Activated CD8-positive, alpha-beta memory T cell treated with anti-CD3 and anti-CD28 coated beads, Interleukin-2, amount 50 U/mL, for 4 hours (primary cell): ENCODE data around the gene PIP5K1C.
A peak's percentile ranks its signal among the peaks of the same experiment; 100 is the strongest.

Source experiments
- DNase-seq: peaks from one replicate; pipeline ENCODE4 v3.0.0-alpha.2; 2020

The PIP5K1C gene

GRCh38 chr19:3620817-3621547 lies 79.3 kb downstream of the PIP5K1C start:
- no peak for DNase-seq

GRCh38 chr19:3620145-3620816 lies 80.0 kb downstream of the PIP5K1C start:
- no peak for DNase-seq

GRCh38 chr19:3619631-3620012 lies 80.6 kb downstream of the PIP5K1C start:
- no peak for DNase-seq

GRCh38 chr19:3618811-3619630 lies 81.2 kb downstream of the PIP5K1C start:
- no peak for DNase-seq

DNA sequence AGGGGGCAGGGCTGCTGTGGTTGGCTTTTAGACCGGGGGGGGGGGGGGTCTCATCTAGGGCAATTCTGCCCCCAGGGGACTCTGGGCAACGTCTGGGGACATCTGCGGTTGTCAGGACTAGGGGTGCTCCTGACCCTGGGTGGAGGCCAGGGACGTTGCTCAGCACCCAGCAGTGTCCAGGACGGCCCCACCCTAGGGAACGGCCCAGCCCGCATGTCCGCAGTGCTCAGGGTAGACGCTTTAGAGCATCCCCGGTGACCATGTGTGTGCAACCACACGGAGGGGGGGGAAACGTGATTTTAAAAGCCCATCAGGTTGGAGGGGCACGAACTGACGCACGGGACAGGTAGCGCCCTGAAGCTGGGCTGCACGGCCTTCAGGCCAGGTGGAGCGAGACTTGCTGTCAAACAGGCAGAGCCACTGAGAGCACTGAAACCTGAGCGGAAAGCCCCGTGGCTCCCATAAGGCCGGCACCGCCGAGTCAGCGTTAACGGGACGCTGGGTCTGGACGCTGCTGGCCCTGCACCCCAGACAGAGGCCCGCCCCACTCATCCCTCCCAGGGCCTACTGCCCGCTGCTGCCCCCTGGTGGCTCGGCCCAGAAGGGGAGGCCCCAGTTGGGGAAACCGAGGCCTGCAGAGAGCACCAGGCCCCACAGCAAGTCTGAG lies 82.0 kb downstream of the PIP5K1C start:
- peak; percentile 64 for DNase-seq

DNA sequence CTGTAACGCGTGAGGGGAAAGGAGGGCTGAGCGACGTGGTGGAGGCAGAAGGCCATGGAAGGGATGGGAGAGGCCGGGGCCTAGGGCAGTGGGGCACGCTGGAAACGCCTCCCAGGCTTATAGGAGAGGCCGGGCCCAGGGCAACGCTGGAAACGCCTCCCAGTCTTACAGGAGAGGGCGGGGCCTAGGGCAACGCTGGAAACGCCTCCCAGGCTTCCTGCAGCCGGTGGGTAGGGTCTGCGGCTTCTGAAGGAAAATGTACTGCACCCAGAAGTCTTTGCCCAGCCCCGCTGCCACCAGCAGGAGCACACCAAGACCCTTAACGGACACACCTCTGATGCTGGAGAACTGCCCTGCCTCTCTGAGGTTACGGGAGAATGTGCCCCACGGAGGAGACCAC lies 82.8 kb downstream of the PIP5K1C start:
- no peak for DNase-seq

GRCh38 chr19:3615524-3616135 lies 84.6 kb downstream of the PIP5K1C start:
- DNase-seq: no peak

- no peak for DNase-seq
Observed at GRCh38 chr19:3614858-3615505, 85.3 kb downstream of the PIP5K1C start.

DNA sequence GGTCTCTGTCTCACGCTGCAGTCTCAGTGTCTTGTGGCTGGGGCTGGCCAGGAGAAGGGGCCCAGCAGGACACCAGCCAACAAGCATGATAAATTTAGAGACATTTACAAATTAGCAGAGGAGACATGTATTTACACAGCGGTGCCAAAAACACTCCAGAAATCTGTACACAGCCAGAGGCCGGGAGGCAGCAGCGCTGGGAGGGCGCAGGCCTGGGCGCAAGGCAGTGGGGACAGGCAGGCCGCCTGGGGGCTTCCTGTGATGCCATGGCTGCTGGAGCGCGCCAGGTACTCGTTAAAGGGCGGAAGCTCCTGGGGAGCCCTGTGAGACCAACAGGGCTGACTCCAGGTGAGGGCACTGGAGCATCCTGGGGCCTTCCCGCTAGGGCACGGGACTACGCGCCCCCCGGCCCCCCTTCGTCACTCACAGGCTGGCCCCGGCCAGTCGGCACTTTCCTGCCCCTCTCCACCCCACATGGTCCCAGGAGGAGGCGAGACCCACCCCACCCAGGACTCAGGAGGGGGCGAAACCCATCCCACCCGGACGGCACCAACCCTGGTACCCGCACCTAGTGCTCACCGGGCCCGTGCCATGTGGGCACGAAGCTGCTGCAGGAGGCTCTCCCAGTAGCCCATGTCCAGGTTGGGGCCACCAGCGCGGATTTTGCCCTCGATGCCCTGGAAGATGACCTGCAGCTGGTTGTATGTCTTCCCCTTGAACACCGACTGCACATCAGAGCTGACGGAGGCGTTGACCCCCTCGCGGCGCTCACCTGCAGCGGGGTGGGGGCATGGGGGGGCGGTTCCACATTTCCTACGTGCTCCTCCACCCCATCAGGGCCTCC lies 86.2 kb downstream of the PIP5K1C start:
- DNase-seq: no peak

GRCh38 chr19:3612901-3613741 lies 87.1 kb downstream of the PIP5K1C start:
- DNase-seq: no peak

GRCh38 chr19:3612330-3612729 lies 87.9 kb downstream of the PIP5K1C start:
- DNase-seq: no peak

DNA sequence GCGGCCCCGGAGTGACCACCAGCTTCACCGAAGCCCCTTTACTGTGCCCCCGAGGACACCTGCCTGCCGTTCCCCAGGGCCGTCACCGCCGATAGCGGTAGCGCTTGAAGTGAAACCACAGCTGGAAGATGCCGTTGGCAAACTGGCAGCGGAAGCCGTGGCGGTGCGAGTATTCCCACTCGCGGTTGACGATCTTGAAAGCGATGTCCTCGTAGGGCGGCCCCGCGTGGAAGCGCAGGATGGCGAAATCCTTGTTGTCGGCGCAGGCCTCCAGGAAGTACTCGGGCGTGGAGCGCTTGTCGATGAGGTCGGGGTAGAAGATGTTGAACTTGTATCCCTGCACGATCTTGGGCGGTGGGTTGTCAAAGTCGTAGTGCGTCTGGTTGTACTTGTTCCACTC lies 88.4 kb downstream of the PIP5K1C start:
- no peak for DNase-seq

GRCh38 chr19:3610745-3611717 lies 89.2 kb downstream of the PIP5K1C start:
- no peak for DNase-seq

DNA sequence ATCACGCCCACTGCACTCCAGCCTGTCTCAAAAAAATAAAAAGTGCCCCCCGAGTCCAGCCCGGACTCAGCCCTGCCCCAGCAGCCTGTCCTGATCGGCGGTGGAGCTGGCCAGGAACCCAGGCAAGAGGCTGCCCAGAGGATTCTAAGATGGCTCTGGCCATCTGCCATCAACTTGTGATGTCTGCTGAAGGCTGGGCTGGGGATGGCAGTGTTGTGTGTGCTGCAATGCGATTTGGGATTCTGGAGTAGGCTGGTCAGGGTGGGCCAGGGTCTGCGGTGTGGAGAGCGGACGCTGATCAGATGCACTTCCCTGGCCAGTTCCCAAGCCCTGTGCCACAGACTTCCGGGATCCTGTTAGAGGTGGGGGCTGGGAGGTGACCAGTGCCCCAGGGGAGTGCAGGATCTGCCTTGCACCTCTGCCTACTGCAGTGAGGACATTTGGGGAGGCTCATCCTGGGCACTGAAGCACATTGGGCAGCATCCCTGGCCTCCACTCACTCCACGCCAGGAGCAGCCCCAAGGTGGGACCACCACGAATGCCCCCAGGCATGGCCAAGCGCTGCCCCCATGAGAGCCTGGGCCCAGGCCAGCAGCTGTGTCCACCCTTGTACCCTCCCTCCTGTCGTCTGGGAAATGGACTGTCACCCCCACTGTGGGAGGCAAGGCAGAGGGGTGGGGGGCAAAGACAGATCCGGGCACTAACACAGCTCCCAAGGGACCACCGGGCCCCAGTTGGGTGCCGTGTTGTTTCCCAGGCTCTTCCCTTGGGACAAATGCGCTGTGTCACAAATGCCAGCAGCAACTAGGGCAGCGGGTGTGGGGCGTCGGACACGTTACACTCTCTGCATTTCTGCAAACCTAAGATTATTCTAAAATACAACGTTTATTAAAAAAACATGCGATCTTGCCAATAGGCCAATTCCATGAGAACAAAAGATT lies 90.2 kb downstream of the PIP5K1C start:
- DNase-seq: no peak

- no peak for DNase-seq
Observed at GRCh38 chr19:3608750-3609322, 91.4 kb downstream of the PIP5K1C start.

DNA sequence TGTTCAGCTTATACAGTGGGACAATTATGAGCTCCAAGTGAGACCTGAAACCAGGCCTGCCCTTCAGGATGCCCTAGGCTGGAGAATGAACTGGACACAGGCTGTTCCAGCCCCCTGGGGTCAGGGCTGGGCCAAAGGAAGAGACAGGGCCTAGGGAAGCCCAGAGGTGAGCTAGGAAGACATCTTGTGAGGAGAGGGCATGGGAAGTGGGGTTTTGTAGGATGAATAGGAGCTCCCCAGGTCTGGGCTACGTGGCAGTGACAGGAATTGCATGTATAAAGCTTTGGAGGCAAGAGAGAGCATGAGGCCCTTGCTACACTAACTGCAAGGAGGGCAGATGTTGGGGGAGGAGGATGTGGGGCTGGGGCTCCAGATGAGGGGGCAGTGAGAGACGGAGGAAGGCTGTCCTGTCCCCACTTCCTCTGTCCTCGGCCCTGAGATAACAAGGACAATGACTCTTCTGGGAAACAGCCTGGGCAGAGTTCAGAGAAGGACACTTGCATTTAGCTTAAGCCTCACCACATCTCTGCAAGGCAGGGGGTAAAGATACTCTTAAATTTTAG lies 92.1 kb downstream of the PIP5K1C start:
- DNase-seq: no peak
